Erythroblast (primary cell): ENCODE results near the gene IGHMBP2.

Source experiments
- GATA1 ChIP-seq: IDR thresholded peaks from 2 replicates; pipeline ENCODE4 v1.6.1; 2011; ENCODE audit warnings: low read depth, mild to moderate bottlenecking, control low read depth, low read length, moderate library complexity
- POLR2A ChIP-seq: IDR thresholded peaks from 2 replicates; pipeline ENCODE4 v1.6.1; 2011; ENCODE audit warnings: mild to moderate bottlenecking, low read length

GRCh38 chr11:68934321-68934645, 30.6 kb downstream of the IGHMBP2 start:
- no peak for TF ChIP-seq POLR2A
- no peak for TF ChIP-seq GATA1
